ENCODE measurements around the gene TRPM1. TPM values are rescaled to one million over a fixed set of nuclear protein-coding genes. Genes with fewer than 3 reads are reported as not detected.

The TRPM1 gene
- total RNA-seq, 2 donors from 2014 or later, result not detected

DNA sequence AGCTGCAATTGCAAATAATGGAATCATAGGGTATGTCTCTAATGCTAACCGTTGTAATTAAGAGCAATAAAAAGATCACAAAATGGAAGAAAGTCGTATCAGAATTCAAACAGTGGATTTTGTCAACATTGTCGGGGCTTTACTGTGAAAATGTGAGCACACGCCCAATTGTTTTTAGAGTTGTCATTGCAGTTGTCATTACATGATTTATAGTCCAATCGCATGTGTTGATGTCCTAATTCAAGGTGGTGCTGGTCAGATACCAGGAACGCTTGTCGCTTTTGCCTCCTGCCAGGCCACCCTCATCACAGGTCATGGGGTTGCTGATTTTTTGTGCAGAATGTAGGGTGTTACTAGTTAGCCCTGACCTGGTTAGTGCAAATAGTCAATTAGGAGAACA is 16.2 kb downstream of the TRPM1 start:
- Mint-ChIP-seq H3K36me3 (ENCODE audit: low read depth) (no peaks in the 10 kb centered on the region), H3K4me3 (no peak overlapping the region), H3K27ac (no peak overlapping the region), H3K4me1 (peaks cover 3% of the 10 kb centered on the region), H3K27me3 (peaks cover 35% of the 10 kb centered on the region)
- ATAC-seq (no peak), DNase-seq (no peak)
- H3K9me3 ChIP-seq (ENCODE audit: control insufficient read depth, low read length, poor library complexity, severe bottlenecking), result no peaks in the 10 kb centered on the region

DNA sequence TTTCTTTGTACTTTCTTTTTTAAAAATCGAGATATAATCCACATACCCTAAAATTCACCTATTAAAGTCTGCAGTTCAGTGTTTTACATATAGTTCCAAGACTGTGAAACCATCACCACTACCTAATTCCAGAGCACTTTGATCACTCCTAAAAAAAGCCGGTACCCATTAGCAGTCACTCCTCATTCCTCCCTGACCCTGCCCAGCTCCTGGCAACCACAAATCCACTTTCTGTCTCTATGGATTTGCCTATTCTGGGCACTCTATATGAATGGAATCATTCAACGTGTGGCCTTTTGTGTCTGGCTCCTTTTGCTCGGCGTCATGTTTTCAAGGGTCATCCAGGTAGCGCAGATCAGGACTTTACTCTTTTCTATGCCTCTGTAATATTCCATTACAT is 17.3 kb downstream of the TRPM1 start:
- ATAC-seq (no peak), DNase-seq (no peak)
- H3K4me1 Mint-ChIP-seq, result peaks cover 5% of the 10 kb centered on the region
- no peaks in the 10 kb centered on the region for H3K9me3 ChIP-seq (ENCODE audit: control insufficient read depth, low read length, poor library complexity, severe bottlenecking)
- H3K4me3 Mint-ChIP-seq, result no peak overlapping the region
- H3K36me3 Mint-ChIP-seq (ENCODE audit: low read depth), result no peaks in the 10 kb centered on the region
- H3K27me3 Mint-ChIP-seq, result peaks cover 43% of the 10 kb centered on the region
- no peak overlapping the region for H3K27ac Mint-ChIP-seq

- H3K27me3 Mint-ChIP-seq, result peaks cover 50% of the 10 kb centered on the region
- H3K4me3 Mint-ChIP-seq, result no peak overlapping the region
- H3K27ac Mint-ChIP-seq, result no peak overlapping the region
- DNase-seq, result no peak
- H3K36me3 Mint-ChIP-seq (ENCODE audit: low read depth), result no peaks in the 10 kb centered on the region
- peaks cover 5% of the 10 kb centered on the region for H3K4me1 Mint-ChIP-seq
- no peaks in the 10 kb centered on the region for H3K9me3 ChIP-seq (ENCODE audit: control insufficient read depth, low read length, poor library complexity, severe bottlenecking)
- no peak for ATAC-seq
These were observed 18.1 kb downstream of the TRPM1 start for GRCh38 chr15:31083370-31083780.

- peaks cover 5% of the 10 kb centered on the region for H3K4me1 Mint-ChIP-seq
- H3K27me3 Mint-ChIP-seq, result peaks cover 55% of the 10 kb centered on the region
- no peaks in the 10 kb centered on the region for H3K9me3 ChIP-seq (ENCODE audit: control insufficient read depth, low read length, poor library complexity, severe bottlenecking)
- ATAC-seq, result no peak
- no peaks in the 10 kb centered on the region for H3K36me3 Mint-ChIP-seq (ENCODE audit: low read depth)
- DNase-seq, result no peak
- no peak overlapping the region for H3K27ac Mint-ChIP-seq
- H3K4me3 Mint-ChIP-seq, result no peak overlapping the region
These were observed 18.7 kb downstream of the TRPM1 start for GRCh38 chr15:31082771-31083369.

GRCh38 chr15:31081588-31082250 is 19.8 kb downstream of the TRPM1 start:
- Mint-ChIP-seq H3K4me3 (no peak overlapping the region), H3K4me1 (peaks cover 5% of the 10 kb centered on the region), H3K27ac (no peak overlapping the region), H3K36me3 (ENCODE audit: low read depth) (peaks cover 5% of the 10 kb centered on the region), H3K27me3 (peaks cover 66% of the 10 kb centered on the region)
- no peak for ATAC-seq
- no peak for DNase-seq
- H3K9me3 ChIP-seq (ENCODE audit: control insufficient read depth, low read length, poor library complexity, severe bottlenecking), result no peaks in the 10 kb centered on the region

DNA sequence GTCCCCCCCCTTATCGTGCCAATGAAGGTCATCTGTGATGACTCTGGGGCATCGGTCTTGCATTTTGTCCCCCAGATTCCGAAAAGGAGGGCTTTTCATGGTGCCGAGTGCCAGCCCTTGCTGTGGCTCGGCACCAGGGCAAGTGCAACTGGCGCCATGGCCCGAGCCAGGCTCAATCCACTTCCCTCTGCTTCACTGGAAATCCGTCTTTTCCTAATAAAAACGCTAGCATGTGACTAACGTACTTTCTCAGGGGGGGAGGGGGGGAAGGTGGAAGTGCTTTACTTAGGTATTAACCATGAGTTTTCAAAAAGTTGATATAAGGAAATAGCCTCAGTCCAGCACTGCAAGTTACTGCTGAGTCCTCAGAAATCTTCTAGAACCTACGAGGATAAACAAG is 20.5 kb downstream of the TRPM1 start:
- ATAC-seq (no peak), DNase-seq (no peak)
- no peak overlapping the region for H3K4me3 Mint-ChIP-seq
- H3K27ac Mint-ChIP-seq, result no peak overlapping the region
- no peaks in the 10 kb centered on the region for H3K9me3 ChIP-seq (ENCODE audit: control insufficient read depth, low read length, poor library complexity, severe bottlenecking)
- peaks cover 70% of the 10 kb centered on the region for H3K27me3 Mint-ChIP-seq
- peaks cover 5% of the 10 kb centered on the region for H3K4me1 Mint-ChIP-seq
- peaks cover 5% of the 10 kb centered on the region for H3K36me3 Mint-ChIP-seq (ENCODE audit: low read depth)

DNA sequence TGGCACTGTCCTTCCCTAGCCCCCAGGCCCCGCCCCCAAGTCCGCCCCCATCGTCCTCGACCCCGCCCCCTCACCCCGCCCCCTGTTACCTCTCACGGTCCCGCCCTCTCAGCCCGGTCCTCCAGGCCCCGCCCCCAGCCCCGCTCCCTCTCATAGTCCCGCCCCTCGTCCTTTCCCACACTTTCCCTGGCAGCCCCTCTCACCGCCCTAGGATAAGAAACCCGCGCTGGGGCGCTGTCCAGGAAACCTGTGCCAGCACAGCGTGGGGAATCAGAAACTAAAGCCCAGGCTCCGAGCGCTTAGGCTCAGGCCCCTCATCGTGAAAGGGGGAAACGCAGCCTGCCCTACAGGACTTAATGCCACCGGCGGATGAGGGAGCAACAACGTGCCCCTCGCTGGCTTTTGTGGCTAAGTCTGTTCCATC is 20.9 kb downstream of the TRPM1 start:
- no peak overlapping the region for H3K27ac Mint-ChIP-seq
- H3K4me3 Mint-ChIP-seq, result peak overlapping the region; percentile 5
- H3K9me3 ChIP-seq (ENCODE audit: control insufficient read depth, low read length, poor library complexity, severe bottlenecking), result no peaks in the 10 kb centered on the region
- DNase-seq (no peak), ATAC-seq (peak; percentile 68)
- peaks cover 5% of the 10 kb centered on the region for H3K4me1 Mint-ChIP-seq
- H3K36me3 Mint-ChIP-seq (ENCODE audit: low read depth), result peaks cover 5% of the 10 kb centered on the region
- peaks cover 73% of the 10 kb centered on the region for H3K27me3 Mint-ChIP-seq

GRCh38 chr15:31079519-31079918 is 22.0 kb downstream of the TRPM1 start:
- DNase-seq (no peak), ATAC-seq (no peak)
- Mint-ChIP-seq H3K4me3 (no peak overlapping the region), H3K27ac (no peak overlapping the region), H3K4me1 (peaks cover 5% of the 10 kb centered on the region), H3K36me3 (ENCODE audit: low read depth) (peaks cover 5% of the 10 kb centered on the region), H3K27me3 (peaks cover 70% of the 10 kb centered on the region)
- no peaks in the 10 kb centered on the region for H3K9me3 ChIP-seq (ENCODE audit: control insufficient read depth, low read length, poor library complexity, severe bottlenecking)

GRCh38 chr15:31078471-31078870 is 23.1 kb downstream of the TRPM1 start:
- DNase-seq (no peak), ATAC-seq (no peak)
- Mint-ChIP-seq H3K4me1 (peaks cover 5% of the 10 kb centered on the region), H3K36me3 (ENCODE audit: low read depth) (peaks cover 5% of the 10 kb centered on the region), H3K27me3 (peaks cover 63% of the 10 kb centered on the region), H3K27ac (no peak overlapping the region), H3K4me3 (no peak overlapping the region)
- H3K9me3 ChIP-seq (ENCODE audit: control insufficient read depth, low read length, poor library complexity, severe bottlenecking), result no peaks in the 10 kb centered on the region

DNA sequence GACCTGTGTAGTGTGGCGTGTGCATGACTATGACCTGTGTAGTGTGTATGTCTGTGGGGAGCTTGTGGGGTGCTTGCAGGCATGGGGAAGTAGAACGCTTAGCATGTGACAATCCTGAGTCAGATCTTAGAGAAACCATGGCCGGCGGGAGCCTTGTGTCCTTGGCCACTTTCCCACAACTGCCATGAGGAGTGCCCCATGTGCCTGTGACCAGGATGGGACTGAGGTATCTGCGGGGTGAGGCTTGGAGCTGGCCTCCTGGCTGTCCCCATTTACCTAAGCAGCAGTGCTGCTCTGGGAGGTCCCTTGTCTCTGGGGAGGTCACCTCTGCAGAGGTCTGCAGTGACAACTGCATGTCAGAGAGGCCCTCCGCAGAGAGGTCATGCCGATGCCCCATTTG is 23.6 kb downstream of the TRPM1 start:
- DNase-seq, result no peak
- no peaks in the 10 kb centered on the region for H3K9me3 ChIP-seq (ENCODE audit: control insufficient read depth, low read length, poor library complexity, severe bottlenecking)
- H3K36me3 Mint-ChIP-seq (ENCODE audit: low read depth), result peaks cover 5% of the 10 kb centered on the region
- no peak for ATAC-seq
- H3K27me3 Mint-ChIP-seq, result peaks cover 60% of the 10 kb centered on the region
- H3K27ac Mint-ChIP-seq, result no peak overlapping the region
- peaks cover 5% of the 10 kb centered on the region for H3K4me1 Mint-ChIP-seq
- H3K4me3 Mint-ChIP-seq, result no peak overlapping the region

GRCh38 chr15:31077181-31077580 is 24.3 kb downstream of the TRPM1 start:
- H3K4me1 Mint-ChIP-seq, result peaks cover 5% of the 10 kb centered on the region
- no peak for DNase-seq
- H3K9me3 ChIP-seq (ENCODE audit: control insufficient read depth, low read length, poor library complexity, severe bottlenecking), result no peaks in the 10 kb centered on the region
- H3K36me3 Mint-ChIP-seq (ENCODE audit: low read depth), result peaks cover 5% of the 10 kb centered on the region
- H3K4me3 Mint-ChIP-seq, result no peak overlapping the region
- H3K27me3 Mint-ChIP-seq, result peaks cover 56% of the 10 kb centered on the region
- no peak overlapping the region for H3K27ac Mint-ChIP-seq
- no peak for ATAC-seq

GRCh38 chr15:31074321-31074720 is 27.2 kb downstream of the TRPM1 start:
- Mint-ChIP-seq H3K27ac (no peak overlapping the region), H3K27me3 (peaks cover 37% of the 10 kb centered on the region), H3K36me3 (ENCODE audit: low read depth) (peaks cover 5% of the 10 kb centered on the region), H3K4me3 (no peak overlapping the region), H3K4me1 (no peaks in the 10 kb centered on the region)
- no peaks in the 10 kb centered on the region for H3K9me3 ChIP-seq (ENCODE audit: control insufficient read depth, low read length, poor library complexity, severe bottlenecking)
- no peak for DNase-seq
- ATAC-seq, result no peak

GRCh38 chr15:31070867-31071266 is 30.7 kb downstream of the TRPM1 start:
- H3K27ac Mint-ChIP-seq, result no peak overlapping the region
- H3K27me3 Mint-ChIP-seq, result peaks cover 12% of the 10 kb centered on the region
- no peak overlapping the region for H3K4me3 Mint-ChIP-seq
- no peak for ATAC-seq
- H3K4me1 Mint-ChIP-seq, result no peaks in the 10 kb centered on the region
- H3K36me3 Mint-ChIP-seq (ENCODE audit: low read depth), result no peaks in the 10 kb centered on the region
- H3K9me3 ChIP-seq (ENCODE audit: control insufficient read depth, low read length, poor library complexity, severe bottlenecking), result no peaks in the 10 kb centered on the region
- DNase-seq, result no peak

DNA sequence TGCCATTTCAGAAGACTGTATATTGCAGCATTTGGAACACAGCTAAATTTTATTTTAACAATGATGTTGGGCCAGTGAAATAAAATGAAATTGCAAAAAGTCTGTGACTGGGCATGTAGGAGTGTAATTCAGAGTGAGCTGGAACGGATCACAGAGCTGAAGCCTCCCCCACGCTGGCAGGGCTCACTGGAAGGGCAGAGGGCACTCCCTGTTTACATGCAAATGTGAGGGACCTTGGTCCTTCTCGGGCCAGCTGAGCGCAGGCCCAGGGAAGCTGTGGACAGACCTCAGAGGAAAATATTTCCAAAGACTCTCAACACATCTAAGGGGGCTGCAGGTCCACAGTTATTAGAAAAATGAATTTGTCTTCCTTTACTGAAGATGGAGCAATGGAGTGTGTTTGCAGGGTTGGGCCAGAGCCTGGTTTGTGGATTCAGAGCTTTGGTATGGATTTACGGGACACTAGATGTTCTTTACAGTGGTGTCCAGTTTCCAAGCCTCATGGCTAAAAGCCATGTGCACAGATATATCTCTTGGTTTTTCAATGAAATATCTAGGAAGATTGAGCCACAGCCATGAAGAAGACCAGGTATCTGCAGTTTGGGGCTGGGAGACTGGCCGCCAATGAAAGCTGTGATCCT is 32.0 kb downstream of the TRPM1 start:
- DNase-seq, result no peak
- Mint-ChIP-seq H3K27me3 (peaks cover 7% of the 10 kb centered on the region), H3K4me1 (no peaks in the 10 kb centered on the region), H3K36me3 (ENCODE audit: low read depth) (no peaks in the 10 kb centered on the region), H3K4me3 (no peak overlapping the region), H3K27ac (no peak overlapping the region)
- ATAC-seq, result no peak
- no peaks in the 10 kb centered on the region for H3K9me3 ChIP-seq (ENCODE audit: control insufficient read depth, low read length, poor library complexity, severe bottlenecking)
